Colon (tissue), 2 donors: ENCODE data around the gene SPATA21.
"Not testable (repeated sequence)": the region's sequence is repeated elsewhere in the genome, so short reads cannot be mapped to it uniquely, and the experiment has no call there.

Experiments used
- FAIRE-seq: peaks from 2 replicates; lab custom pipeline; 2012; peaks lifted over from hg19 to GRCh38; lab: Jason Lieb, UNC
- donor health status: control.
- donor health status: control.

The SPATA21 gene, protein sequence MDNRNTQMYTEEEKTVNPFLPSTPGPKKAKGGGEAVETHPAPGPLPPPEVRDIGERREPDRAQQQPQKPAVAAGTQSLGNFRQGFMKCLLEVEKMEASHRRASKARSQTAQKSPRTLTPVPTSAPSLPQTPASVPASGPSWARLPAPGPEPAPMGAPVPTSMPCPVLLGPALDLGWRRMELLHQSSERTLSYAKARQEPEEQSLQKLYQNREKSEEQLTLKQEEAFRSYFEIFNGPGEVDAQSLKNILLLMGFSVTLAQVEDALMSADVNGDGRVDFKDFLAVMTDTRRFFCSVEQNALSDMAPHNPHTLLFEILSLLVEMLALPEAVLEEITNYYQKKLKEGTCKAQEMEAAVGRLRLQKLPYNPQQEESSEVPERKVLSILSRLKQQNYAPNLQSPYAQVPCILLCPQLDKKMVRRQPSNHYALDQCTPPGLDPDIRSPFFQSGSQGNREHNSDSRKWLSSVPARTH

DNA sequence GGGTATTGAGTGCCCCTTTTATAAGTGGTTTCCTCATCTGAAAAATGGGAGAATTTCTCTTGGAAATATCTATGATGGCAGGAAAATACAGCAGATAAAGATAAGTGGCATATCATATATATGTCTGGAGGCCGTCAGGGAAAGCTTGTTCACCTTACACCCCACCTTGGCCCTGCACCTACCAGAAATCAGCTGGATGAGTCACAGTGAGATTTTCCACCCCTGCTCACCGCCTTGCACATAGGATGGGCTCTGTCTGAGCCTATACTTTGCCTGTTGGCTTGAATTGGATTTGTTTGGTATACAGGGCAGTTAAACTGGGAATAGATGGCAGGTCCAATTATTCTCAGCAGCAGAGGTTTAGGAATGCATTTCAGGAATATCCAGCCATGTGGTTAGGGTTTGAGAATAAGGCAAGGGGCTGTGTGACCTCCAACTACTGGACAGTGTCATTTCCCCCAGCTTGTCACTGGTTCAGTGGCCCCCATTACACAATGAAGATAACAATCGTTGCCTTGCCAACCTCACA is at the start of gene SPATA21:
Gene SPATA21 (minus strand): TSS at position 479 of the 529 bp plus-strand sequence. CDS start 6,053 bp downstream, outside the sequence.
- FAIRE-seq, result no peak

DNA sequence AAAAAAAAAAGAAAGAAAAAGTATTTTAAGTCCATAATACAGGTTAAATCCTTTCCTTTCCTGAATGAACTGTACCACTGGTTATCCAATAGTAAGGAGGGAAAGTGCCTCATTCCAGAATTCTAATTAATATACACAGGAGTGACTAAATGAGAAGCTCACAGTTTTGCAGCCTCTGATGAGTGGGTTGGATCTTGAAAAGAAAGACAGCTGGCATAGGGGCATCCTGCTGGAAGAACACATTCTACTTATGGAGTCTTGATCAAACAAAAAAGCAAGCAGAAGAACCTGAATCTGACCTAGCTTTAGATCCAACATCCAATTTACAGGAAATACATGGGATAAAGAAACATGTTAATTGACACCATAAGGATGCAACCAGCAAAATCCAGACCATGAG is 49.8 kb upstream of the SPATA21 start:
- not testable (repeated sequence) for FAIRE-seq

DNA sequence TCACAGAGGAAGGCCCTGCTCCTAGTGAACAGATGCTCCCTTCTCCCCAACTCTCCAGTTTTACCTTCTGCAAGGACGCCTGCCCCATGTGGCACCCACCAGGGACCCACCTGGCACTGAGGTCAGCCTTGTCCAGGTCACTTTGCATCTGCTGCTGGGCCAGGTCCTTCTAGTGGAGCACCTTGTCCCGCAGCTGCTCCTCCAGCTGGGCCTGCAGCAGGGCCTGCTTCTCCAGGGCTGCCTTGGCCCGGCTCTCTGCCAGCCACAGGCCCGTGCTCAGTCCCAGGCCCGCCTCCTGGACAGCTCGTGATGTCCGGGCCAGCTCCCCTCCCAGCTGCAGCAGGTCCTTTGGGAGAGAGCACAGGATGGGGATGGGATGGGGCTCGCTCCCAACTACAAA is 49.1 kb upstream of the SPATA21 start:
- not testable (repeated sequence) for FAIRE-seq

DNA sequence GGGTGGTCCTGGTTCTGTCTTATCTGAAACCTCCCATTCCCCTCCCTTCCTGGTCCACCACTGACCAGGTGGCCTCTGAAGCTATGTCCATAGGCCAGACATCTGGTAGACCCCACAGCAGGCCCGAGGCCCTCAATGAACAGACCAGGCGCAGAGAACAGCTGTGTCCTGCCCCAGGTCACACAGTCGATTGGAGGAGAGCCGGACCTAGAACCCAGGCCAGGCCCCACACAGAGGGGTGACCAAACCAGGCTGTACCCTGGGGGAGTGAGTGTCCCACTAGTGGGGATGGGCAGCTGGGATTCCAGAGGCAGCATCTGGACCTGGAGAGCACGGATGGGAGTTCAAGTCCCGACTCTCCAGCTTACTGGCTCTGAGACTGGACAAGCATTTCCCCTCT is 47.7 kb upstream of the SPATA21 start:
- FAIRE-seq, result no peak

DNA sequence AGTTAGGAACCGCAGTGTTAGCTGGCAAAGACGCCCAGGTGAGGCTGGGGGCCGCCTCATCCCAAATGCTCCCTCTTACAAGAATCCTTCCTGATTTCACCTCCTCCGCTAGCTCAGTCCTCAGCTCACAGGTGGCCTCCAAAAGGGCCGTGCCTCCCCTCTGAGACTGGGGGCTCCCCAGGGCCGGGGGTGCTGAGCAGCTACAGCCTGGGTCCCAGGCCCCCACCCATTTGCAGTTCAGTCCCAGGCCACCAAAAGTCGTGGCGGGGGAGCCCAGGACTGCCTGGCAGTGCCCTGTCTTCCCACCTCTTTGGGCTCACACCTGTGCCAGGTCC is 47.2 kb upstream of the SPATA21 start:
- no peak for FAIRE-seq

DNA sequence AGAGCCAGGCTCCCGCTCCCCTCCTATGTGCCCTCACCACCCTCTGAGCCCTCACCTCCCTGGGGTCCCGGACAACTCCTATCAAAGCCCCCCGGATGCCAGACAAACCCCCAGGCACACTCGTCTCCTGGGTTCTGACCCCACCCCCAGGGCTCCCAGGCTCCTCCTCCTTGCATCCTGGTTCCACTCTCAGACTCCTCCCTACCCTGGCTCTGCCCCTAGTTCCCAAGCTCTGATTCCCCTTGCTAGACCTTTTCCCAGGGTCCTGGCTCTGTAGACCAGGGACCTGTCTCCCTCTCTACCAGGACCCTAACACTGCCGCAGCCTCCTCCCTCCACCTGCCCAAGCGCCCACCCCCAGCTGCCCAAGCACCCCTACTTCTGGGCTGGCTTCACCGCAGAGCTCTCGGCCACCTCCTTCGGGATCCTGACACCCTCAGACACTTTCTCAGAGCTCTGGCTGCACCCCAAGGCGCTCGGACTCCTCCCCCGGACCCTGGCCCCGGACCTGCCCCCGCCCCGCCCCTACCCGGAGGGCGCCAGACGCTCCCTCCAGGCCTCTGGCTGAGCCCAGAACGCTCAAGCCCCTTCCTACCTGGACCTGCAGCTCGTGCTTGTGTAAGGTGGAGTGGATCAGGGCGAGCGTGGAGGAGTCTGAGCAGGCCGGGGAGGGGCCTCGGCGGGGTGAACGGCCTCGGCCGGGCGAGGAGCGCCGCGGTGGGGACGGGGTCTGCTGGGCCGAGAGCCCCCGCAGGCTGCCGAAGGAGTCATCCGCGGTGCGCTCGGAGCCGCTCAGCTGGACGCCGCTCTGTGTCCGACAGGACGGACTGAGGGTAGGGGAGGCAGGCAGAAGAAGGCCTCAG is 46.6 kb upstream of the SPATA21 start:
- FAIRE-seq, result not testable (repeated sequence)

DNA sequence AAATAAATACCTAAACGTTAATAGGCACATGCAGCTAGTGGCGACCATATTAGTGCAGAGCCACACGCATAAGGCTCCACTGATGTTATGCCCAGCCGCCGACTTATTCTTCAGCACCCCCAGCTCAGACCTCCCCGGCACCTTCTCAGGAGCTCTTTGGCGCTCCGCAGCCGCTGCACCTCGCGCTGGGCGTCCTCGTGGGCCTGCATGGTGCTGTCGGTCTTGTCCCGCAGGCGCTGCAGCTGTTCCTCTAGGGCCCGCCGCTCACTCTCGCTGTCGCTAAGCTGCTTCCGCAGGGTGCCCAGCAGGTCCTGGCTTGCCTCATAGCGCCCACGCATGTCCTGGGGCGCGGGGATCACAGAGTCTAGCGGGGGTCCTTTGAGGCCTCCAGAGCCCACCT is 45.9 kb upstream of the SPATA21 start:
- FAIRE-seq, result not testable (repeated sequence)

DNA sequence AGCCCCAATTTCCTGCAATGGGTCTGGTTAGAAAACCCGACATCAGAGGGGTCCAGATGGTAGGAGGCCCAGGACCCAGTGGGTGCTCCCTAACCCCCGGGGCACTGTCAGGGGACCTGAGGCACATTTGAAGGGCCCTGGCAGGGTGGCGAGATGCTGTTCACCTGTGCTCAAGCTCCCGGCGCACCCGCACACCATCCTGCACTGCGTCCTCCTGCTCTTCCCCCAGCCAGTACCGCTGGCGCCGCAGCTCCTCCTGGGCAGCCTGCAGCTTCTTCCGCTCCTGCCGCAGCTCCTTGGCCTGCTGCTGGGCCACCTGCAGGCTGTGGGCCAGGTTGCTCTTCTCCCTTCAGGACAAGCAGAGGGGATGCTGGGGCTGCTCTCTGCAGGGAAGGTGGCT is 40.9 kb upstream of the SPATA21 start:
- no peak for FAIRE-seq

DNA sequence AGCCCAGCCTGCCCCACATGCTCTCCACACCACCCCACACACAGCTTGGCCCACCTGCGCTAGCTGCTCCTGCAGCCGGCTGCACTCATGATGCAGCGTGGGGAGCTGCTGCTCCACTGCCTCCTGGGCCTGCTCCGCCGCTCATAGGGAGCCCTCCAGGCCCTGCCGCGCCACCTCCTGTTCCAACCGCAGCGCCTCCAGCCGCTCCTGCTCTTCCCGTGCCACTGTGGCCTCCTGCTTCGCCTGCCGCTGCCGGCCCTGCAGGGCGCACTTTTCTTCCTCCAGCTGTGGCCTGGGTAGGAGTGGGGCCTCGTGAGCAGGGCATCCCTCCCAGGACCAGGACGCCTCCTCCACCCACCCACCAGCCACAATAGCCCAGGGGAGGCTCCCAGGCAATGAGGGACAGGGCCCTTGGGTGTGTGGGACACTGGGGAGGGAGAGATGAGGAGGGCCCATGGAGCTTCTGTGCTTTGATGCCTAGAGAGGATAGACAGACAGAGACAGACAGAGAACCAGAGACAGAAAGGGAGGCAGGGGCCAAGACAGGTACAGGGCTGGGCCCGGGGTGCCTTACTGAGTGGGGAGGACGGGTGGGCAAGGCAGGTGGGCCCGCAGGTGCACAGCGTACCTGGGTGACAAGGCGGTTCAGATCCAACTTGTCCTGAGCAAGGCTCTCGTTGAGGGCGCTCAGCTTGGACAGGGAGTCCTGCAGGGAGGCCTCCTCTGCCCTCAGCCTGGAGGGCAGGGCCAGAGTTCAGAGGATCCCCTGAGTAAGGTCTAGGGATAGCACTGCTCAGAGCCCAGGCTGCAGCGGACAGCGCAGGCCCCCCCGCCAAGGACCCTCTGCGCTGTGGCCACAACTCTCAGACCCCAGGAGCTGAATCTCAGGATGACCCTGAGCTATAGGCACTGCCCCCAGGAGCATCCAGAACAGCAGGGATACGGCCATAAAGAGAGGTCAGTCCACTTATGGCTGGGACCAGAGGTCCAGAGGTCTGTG is 38.8 kb upstream of the SPATA21 start:
- FAIRE-seq, result not testable (repeated sequence)

DNA sequence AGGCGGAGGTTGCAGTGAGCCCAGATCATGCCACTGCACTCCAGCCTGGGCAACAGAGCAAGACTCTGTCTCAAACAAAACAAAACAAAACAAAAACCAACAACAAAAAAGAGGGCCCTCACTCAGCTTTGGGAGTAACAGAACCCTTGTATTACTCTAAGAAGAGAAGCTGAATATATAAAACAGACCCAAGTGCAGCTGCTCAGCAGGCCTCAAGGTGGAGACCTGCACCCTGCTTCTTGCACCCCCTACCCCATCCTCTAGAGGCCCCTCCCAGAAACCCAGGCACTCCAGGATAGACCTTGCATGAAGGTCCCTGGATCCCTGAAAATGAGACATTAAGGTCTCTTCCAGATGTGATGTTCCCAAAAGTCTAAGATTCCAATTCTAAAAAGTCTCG is 37.7 kb upstream of the SPATA21 start:
- FAIRE-seq, result not testable (repeated sequence)

DNA sequence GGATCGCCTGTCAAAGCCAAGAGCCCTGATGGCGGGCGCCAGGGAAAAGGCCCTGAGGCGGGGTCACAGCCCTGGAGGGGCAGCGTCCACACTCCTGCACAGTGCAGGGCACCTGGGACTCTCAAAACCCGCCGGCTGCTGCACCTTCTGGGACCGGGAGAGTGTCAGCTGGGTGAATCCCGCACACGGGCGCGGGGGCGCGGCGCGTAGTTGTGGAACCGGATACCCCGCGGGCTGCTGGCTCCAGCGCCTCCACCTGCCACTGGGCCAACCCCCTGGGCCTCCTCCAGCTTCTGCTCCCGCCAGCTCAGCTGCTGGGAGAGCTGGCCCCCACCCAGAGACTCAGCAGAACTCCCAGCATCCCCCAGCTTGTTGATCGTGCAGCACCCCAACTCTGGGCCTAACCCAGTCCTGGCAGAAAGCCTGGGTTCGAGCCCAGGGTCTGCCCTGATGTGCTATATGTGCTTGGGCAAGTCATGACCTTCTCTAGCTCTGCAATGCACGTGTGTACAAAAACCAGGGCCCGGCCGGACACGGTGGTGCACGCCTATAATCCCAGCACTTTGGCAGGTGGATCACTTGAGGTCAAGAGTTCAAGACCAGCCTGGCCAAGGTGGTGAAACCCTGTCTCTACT is 37.1 kb upstream of the SPATA21 start:
- FAIRE-seq, result no peak

DNA sequence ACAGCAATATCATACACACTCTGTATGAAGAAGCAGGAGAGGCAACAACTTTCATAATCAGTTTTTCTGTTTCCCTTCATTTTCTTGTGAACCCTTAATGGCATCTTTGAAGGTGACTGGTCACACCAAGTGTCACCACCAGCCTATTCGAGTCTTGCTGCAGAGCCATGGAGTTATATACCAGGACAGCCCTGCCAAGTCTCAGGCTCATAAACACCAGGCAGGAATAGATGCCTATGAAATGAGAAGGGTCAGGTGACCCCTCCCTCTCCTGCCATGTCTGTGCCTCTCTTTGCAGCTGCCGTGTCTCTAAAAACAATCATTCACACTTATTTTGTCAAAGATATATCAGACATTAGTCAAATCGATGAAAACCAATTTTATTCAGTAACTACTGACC is 31.3 kb upstream of the SPATA21 start:
- no peak for FAIRE-seq

DNA sequence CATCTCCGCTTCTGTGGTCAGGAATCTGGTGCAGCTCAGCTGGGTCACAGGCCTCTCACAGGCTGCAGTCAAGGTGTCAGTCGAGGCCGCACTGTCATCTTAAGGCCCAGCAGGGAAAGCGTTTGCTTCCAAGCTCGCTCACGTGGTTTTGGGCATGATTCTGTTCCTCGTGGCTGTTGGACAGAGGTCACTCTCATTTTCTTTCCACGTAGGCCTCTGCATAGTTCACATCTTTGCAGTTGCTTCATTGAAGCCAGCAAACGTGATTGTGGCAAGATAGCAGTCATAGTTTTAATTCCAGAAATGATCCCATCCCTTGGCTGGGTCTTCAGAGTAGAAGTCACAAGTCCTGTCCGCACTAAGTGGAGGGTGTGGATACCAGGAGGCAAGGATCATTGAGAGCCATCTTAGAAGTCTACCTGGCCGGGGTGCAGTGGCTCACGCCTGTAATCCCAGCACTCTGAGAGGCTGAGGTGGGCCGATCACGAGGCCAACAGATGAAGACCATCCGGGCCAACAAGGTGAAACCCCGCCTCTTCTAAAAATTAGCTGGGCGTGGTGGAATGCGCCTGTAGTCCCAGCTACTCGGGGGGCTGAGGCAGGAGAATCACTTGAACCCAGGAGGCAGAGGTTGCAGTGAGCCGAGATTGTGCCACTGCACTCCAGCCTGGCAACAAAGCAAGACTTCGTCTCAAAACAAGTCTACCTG is 27.8 kb upstream of the SPATA21 start:
- FAIRE-seq, result no peak

DNA sequence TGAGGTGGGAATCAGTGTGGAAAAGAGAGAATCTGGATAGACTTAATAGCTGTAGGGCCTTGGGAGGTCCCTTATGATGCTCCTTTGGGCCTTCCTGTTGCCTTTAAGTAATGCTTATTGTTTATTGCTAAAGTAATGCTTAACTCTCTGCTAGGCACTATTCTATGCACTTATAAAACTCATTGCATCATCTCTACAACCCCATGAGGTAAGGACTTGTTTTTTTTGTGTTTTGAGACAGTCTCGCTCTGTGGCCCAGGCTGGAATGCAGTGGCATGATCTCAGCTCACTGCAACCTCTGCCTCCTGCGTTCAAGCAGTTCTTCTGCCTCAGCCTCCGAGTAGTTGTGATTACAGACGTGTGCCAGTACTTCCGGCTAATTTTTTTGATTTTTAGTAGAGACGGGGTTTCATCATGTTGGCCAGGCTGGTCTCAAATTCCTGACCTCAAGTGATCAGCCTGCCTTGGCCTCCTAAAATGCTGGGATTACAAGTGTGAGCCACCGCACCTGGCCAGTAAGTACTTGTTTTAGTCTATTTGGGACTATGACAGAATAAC is 25.6 kb upstream of the SPATA21 start:
- FAIRE-seq, result no peak

DNA sequence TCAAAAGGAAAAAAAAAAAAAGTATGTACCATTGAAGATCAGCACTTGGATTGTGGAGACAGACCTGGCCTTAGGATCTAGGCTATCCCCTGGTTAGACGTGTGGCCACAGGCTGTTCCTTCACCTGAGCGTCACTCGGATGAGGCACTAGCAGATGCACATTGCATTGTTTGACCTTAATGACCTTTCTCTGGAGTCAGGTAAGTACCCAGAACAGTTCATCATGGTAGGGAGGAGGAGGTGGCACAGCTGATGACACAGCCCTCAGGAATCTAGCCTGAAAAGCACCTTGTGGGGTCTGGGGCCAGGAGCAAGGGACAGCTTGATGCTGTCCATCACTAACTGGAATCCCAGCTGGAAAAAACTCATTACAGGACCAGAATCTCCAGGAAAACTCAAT is 24.5 kb upstream of the SPATA21 start:
- no peak for FAIRE-seq

DNA sequence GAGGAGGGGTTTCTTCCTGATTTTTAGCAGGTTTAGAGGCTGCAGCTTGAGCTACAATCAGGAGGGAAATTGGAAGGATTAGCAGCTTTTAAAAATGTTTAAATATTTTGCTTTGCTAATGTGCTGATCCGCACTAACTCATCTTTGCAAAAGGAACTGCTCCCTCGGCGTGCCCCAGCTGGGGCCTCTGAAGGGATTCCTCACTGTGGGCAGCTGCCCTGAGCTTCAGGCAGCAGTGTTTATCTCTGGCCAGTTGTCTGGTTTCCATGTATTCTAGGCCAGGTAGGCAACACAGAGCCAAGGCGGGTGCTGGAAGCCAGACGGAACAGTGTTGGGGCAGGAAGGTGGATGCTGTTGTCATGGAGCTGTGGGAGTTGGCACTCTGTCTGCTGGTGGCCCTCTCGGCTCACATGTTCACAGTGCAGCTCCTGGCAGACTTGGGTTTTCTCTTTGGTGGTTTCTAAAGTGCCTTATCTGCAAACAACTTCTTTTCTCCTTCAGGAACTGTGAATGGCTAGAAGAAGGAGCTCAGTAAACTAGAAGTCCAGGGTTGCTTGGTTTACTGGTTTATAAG is 22.2 kb upstream of the SPATA21 start:
- no peak for FAIRE-seq

DNA sequence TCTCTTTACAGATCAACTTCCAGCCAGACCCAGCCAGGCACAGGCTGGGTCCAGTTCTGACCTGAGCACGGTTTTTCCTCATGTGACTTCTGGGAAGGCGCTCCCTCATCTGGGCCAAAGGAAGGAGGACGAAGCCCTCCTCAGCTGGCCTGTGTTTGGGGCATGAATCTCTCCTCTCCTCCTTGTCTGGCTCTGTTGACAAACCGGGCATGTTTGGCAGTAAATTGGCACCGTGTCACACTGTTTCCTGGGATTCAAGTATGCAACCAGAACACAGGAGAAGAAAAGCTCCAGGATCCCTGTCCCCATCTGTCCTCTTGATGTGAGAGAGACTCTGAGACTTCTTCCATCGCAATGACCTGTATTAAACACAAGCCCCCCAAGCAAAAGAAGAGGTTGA is 21.6 kb upstream of the SPATA21 start:
- no peak for FAIRE-seq

DNA sequence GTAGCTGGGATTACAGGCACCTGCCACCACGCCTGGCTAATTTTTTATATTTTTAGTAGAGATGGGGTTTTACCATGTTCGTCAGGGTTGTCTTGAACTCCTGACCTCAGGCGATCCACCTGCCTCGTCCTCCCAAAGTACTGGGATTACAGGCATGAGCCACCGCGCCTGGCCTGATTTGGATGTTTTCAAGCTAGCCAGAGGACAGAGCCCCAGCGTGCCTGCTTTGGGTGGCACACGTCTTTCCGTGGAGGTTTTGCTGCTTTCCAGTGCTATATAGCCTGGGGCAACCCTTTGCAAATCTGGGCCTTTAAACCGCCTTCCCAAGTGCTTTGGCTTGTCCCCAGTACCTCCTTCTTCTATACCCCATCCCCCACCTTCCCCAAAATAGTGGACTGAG is 18.9 kb upstream of the SPATA21 start:
- FAIRE-seq, result not testable (repeated sequence)

DNA sequence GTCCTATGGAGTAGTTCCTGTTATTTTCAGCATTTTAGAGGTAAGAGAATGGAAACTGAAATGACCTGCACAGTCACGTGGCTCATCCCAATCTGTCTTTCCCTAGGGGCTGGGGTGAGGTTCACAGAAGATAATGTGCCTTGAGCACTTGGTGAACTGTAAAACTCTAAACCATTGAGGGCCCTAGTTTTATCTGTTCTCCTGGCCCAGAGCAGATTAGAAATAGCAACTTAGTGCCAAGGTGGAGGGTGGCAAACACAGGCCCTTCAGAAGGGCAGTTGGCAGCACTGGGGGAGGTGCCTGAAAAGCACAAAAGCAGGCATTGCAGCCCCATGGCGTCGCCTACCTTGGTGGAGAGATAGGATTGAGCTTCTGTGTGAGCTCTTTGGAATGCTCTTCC is 17.7 kb upstream of the SPATA21 start:
- FAIRE-seq, result not testable (repeated sequence)
